Measurements from ENCODE around the gene FAH.

FAH gene

DNA sequence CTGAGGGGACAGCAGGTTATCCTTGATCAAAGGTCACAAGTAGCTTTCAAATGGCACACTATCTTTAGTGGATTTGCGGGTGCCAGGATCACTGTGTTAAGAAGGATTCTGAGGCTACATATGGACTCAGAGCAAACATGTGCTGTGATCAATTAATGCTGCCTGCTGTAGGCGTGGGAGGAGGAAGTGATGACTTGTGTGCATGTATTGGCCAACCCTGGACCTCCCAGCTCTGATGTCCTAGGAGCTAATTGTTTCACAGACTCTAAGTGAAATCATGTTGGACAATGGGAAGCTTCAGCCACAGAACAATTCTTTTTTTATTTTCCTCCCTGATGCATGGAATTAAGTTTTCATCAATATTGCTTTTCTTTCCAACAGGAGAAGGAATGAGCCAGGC lies 24.4 kb downstream of the FAH start:
- H3K27me3 ChIP-seq (ENCODE audit: insufficient read depth, poor library complexity, severe bottlenecking) = no peaks in the 10 kb centered on the region
- peaks cover 13% of the 10 kb centered on the region for H3K4me1 ChIP-seq (ENCODE audit: insufficient read depth, poor library complexity, severe bottlenecking)
- H3K36me3 ChIP-seq (ENCODE audit: low read depth) = peaks cover 18% of the 10 kb centered on the region; the same call in 1 of the 2 replicates
- DNase-seq (ENCODE audit: low spot score) (no peak), ATAC-seq (ENCODE audit: low read depth) (no peak)
- TF ChIP-seq, protein P1, sequence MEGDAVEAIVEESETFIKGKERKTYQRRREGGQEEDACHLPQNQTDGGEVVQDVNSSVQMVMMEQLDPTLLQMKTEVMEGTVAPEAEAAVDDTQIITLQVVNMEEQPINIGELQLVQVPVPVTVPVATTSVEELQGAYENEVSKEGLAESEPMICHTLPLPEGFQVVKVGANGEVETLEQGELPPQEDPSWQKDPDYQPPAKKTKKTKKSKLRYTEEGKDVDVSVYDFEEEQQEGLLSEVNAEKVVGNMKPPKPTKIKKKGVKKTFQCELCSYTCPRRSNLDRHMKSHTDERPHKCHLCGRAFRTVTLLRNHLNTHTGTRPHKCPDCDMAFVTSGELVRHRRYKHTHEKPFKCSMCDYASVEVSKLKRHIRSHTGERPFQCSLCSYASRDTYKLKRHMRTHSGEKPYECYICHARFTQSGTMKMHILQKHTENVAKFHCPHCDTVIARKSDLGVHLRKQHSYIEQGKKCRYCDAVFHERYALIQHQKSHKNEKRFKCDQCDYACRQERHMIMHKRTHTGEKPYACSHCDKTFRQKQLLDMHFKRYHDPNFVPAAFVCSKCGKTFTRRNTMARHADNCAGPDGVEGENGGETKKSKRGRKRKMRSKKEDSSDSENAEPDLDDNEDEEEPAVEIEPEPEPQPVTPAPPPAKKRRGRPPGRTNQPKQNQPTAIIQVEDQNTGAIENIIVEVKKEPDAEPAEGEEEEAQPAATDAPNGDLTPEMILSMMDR (IDR thresholded peaks at IDR 0.05; ENCODE audit: poor library complexity, severe bottlenecking) = no peak
- no peak overlapping the region for H3K27ac ChIP-seq (ENCODE audit: poor library complexity, severe bottlenecking)
- no peaks in the 10 kb centered on the region for H3K9me3 ChIP-seq (ENCODE audit: severe bottlenecking)
- no peak overlapping the region for H3K4me3 ChIP-seq (ENCODE audit: severe bottlenecking)

DNA sequence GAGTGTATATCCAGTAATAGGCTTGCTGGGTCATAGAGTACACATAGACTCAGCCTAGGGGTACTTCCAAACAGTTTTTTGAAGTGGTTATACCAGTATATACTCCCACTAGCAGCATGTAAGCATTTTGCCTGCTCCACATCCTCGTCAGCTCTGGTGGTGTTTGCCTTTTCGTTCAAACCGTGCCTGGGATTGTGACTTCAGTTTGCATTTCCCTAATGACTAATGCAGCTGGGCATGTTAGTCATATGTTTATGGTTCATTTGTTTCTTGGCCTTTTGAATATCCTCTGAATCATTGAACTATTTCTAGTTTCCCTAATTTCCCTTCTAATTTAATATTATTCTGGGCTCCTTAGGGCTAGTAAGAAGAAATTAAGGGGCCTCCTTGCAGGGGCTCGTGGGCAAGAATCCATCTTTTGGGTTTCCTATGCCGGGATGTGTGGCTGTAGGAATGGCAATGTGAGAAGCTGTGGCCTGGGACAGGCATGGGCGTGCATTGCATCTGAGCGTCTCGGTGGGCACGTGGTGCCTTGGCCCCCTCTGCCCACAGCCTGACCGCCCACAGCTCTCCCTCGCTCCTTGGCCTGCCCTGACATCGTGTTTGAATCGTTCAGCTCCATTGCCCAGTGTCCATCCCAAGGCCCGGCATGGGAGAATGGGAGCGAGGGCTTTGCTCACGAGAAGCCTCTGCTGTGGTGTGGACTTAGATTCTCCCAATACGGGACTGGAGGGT lies 26.4 kb downstream of the FAH start:
- H3K36me3 ChIP-seq (ENCODE audit: low read depth) = peaks cover 18% of the 10 kb centered on the region; the same call in 1 of the 2 replicates
- H3K27me3 ChIP-seq (ENCODE audit: insufficient read depth, poor library complexity, severe bottlenecking) = no peaks in the 10 kb centered on the region
- DNase-seq (ENCODE audit: low spot score) = no peak
- TF ChIP-seq, protein P1 (IDR thresholded peaks at IDR 0.05; ENCODE audit: poor library complexity, severe bottlenecking) = no peak
- H3K4me1 ChIP-seq (ENCODE audit: insufficient read depth, poor library complexity, severe bottlenecking) = peaks cover 13% of the 10 kb centered on the region
- peak overlapping the region; percentile 23 for H3K27ac ChIP-seq (ENCODE audit: poor library complexity, severe bottlenecking)
- no peaks in the 10 kb centered on the region for H3K9me3 ChIP-seq (ENCODE audit: severe bottlenecking)
- peak; percentile 89 for ATAC-seq (ENCODE audit: low read depth)
- H3K4me3 ChIP-seq (ENCODE audit: severe bottlenecking) = no peak overlapping the region

DNA sequence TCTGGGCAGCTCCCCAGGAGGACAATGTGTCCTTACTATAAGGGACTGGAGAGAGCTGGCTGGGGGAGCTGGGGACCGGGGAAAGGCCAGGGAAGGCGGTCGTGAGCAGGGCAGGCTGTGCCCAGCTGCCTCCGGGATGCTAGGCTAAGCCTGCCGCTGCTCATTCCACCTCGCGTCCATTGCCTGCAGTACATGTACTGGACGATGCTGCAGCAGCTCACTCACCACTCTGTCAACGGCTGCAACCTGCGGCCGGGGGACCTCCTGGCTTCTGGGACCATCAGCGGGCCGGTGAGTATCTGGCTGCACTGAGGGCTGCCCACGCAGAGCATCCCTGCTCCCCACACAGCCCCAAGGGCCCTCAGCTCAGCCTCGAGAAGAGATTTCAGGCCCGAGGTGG lies 27.1 kb downstream of the FAH start:
- Histone ChIP-seq H3K36me3 (ENCODE audit: low read depth) (peaks cover 18% of the 10 kb centered on the region; the same call in 1 of the 2 replicates), H3K4me3 (ENCODE audit: severe bottlenecking) (no peak overlapping the region), H3K4me1 (ENCODE audit: insufficient read depth, poor library complexity, severe bottlenecking) (peaks cover 10% of the 10 kb centered on the region), H3K27me3 (ENCODE audit: insufficient read depth, poor library complexity, severe bottlenecking) (no peaks in the 10 kb centered on the region), H3K27ac (ENCODE audit: poor library complexity, severe bottlenecking) (no peak overlapping the region), H3K9me3 (ENCODE audit: severe bottlenecking) (no peaks in the 10 kb centered on the region)
- DNase-seq (ENCODE audit: low spot score) (no peak), ATAC-seq (ENCODE audit: low read depth) (no peak)
- TF ChIP-seq, protein P1 (IDR thresholded peaks at IDR 0.05; ENCODE audit: poor library complexity, severe bottlenecking) = no peak

DNA sequence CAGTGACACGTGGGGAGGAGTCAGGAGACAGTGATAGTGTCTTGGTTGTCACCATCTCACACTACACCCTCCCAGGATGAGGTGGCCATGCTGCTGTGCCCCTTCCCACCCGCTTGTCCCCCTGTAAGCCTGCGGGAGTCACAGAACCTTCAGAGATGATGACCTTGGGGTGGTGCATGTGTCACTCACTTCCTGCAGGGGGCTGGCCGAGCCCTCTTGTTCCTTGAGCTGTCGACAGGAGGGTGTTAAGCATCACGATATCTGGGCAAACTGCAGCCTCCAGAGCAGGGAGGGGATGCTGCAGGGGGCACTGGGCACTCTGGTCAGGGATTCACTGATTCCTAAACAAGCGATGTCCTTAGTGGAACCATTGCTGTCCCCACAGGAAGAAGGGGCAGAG lies 27.7 kb downstream of the FAH start:
- Histone ChIP-seq H3K4me3 (ENCODE audit: severe bottlenecking) (no peak overlapping the region), H3K27ac (ENCODE audit: poor library complexity, severe bottlenecking) (no peak overlapping the region), H3K36me3 (ENCODE audit: low read depth) (peaks cover 18% of the 10 kb centered on the region; the same call in 1 of the 2 replicates), H3K4me1 (ENCODE audit: insufficient read depth, poor library complexity, severe bottlenecking) (peaks cover 10% of the 10 kb centered on the region), H3K9me3 (ENCODE audit: severe bottlenecking) (no peaks in the 10 kb centered on the region), H3K27me3 (ENCODE audit: insufficient read depth, poor library complexity, severe bottlenecking) (no peaks in the 10 kb centered on the region)
- ATAC-seq (ENCODE audit: low read depth) (no peak), DNase-seq (ENCODE audit: low spot score) (no peak)
- TF ChIP-seq, protein P1 (IDR thresholded peaks at IDR 0.05; ENCODE audit: poor library complexity, severe bottlenecking) = no peak

DNA sequence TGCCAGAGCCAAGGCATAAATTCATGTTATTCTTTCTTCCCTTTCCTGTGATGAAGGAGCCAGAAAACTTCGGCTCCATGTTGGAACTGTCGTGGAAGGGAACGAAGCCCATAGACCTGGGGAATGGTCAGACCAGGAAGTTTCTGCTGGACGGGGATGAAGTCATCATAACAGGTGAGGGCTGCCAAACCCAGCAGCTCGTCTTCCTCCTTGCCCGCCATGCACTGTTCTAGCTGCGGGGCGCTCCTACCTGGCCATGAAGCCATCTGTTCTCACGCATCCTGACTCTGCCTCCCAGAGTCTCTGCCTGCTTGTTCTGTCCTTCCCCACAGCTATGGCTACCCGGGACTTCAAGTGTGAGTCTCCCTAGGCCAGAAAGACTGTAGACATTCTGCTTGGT lies 28.2 kb downstream of the FAH start:
- Histone ChIP-seq H3K4me3 (ENCODE audit: severe bottlenecking) (no peak overlapping the region), H3K27me3 (ENCODE audit: insufficient read depth, poor library complexity, severe bottlenecking) (no peaks in the 10 kb centered on the region), H3K27ac (ENCODE audit: poor library complexity, severe bottlenecking) (no peak overlapping the region), H3K4me1 (ENCODE audit: insufficient read depth, poor library complexity, severe bottlenecking) (peaks cover 10% of the 10 kb centered on the region), H3K9me3 (ENCODE audit: severe bottlenecking) (no peaks in the 10 kb centered on the region), H3K36me3 (ENCODE audit: low read depth) (peaks cover 18% of the 10 kb centered on the region; the same call in 1 of the 2 replicates)
- TF ChIP-seq, protein P1 (IDR thresholded peaks at IDR 0.05; ENCODE audit: poor library complexity, severe bottlenecking) = no peak
- DNase-seq (ENCODE audit: low spot score) (no peak), ATAC-seq (ENCODE audit: low read depth) (no peak)
